ENCODE data around the gene PATZ1. TPM values are rescaled to one million over a fixed set of nuclear protein-coding genes. Genes with fewer than 3 reads are reported as not detected.

The PATZ1 gene
- total RNA-seq, 1 experiment from 2014 or later, result 18.6 TPM

- TF ChIP-seq POLR2AphosphoS5 (IDR thresholded peaks at IDR 0.05; ENCODE audit: low read depth, low read length) (no peak), SIN3A (IDR thresholded peaks at IDR 0.05; ENCODE audit: borderline replicate concordance, insufficient read depth, low read depth, low read length) (no peak), REST (IDR thresholded peaks at IDR 0.05; ENCODE audit: insufficient read depth in 1 of 2, low read depth in 2 of 2, low read length in 1 of 2) (no peak), CTCF (IDR thresholded peaks at IDR 0.05) (no peak), TCF7L2 (IDR thresholded peaks at IDR 0.05; ENCODE audit: low read depth, low read length) (no peak)
Measured at GRCh38 chr22:31302537-31302936, 43.6 kb downstream of the PATZ1 start.

GRCh38 chr22:31302006-31302405 is 44.1 kb downstream of the PATZ1 start:
- Histone ChIP-seq H3K27me3 (ENCODE audit: control insufficient read depth, insufficient read depth, low read length) (no peaks in the 10 kb centered on the region; the same call in 1 of the 2 replicates), H3K9me3 (ENCODE audit: control insufficient read depth, insufficient read depth, low read depth, low read length) (no peaks in the 10 kb centered on the region), H3K4me1 (ENCODE audit: control insufficient read depth, insufficient read depth, low read length) (no peaks in the 10 kb centered on the region), H3K4me3 (ENCODE audit: low read depth in 2 of 2, low read length in 2 of 2) (no peak overlapping the region), H3K36me3 (ENCODE audit: control insufficient read depth, insufficient read depth, low read length) (no peaks in the 10 kb centered on the region), H3K27ac (ENCODE audit: low read length) (no peak overlapping the region)
- BruUV-seq (replicated peaks), result no TSS peak
- ChIA-PET CTCF (no interaction called here), POLR2A (no interaction called here)
- in situ Hi-C loops (cut with HindIII; ENCODE audit: low pct_unique_long_range_greater_than_20kb, low sequenced_read_pairs) (no loop called here), intact Hi-C loops (cut with micrococcal nuclease; ENCODE audit: unreplicated experiment) (no loop called here)
- DNase-seq (ENCODE audit: low read depth, low spot score) (no peak), ATAC-seq (no peak)
- TF ChIP-seq REST (IDR thresholded peaks at IDR 0.05; ENCODE audit: insufficient read depth in 1 of 2, low read depth in 2 of 2, low read length in 1 of 2) (no peak), CTCF (IDR thresholded peaks at IDR 0.05) (no peak), SIN3A (IDR thresholded peaks at IDR 0.05; ENCODE audit: borderline replicate concordance, insufficient read depth, low read depth, low read length) (no peak), POLR2AphosphoS5 (IDR thresholded peaks at IDR 0.05; ENCODE audit: low read depth, low read length) (no peak), TCF7L2 (IDR thresholded peaks at IDR 0.05; ENCODE audit: low read depth, low read length) (no peak)

More at GRCh38 chr22:31302537-31302936, 43.6 kb downstream of the PATZ1 start:
- Histone ChIP-seq H3K9me3 (ENCODE audit: control insufficient read depth, insufficient read depth, low read depth, low read length) (no peaks in the 10 kb centered on the region), H3K27ac (ENCODE audit: low read length) (no peak overlapping the region), H3K27me3 (ENCODE audit: control insufficient read depth, insufficient read depth, low read length) (no peaks in the 10 kb centered on the region; the same call in 1 of the 2 replicates), H3K4me3 (ENCODE audit: low read depth in 2 of 2, low read length in 2 of 2) (no peak overlapping the region), H3K36me3 (ENCODE audit: control insufficient read depth, insufficient read depth, low read length) (no peaks in the 10 kb centered on the region), H3K4me1 (ENCODE audit: control insufficient read depth, insufficient read depth, low read length) (no peaks in the 10 kb centered on the region)
- ChIA-PET POLR2A (interaction anchor here (0.5 kb wide), 1 partner anchor 78 kb away, joined by 4 read pairs; no protein-coding TSS in a partner anchor), CTCF (no interaction called here)
- intact Hi-C loops (cut with micrococcal nuclease; ENCODE audit: unreplicated experiment) (no loop called here), in situ Hi-C loops (cut with HindIII; ENCODE audit: low pct_unique_long_range_greater_than_20kb, low sequenced_read_pairs) (no loop called here)
- no peak for DNase-seq (ENCODE audit: low read depth, low spot score)
- no TSS peak for BruUV-seq (replicated peaks)
- no peak for ATAC-seq

All from Panc1 (cell line).